ENCODE results near the gene CDKN2AIP.

CDKN2AIP gene

GRCh38 chr4:183444214-183445096 is at the start of gene CDKN2AIP:
Gene CDKN2AIP, plus strand, starts transcription at chr4:183444636. Its CDS starts 162 bp downstream, at chr4:183444798.
- DNase-seq = peak; percentile 72 to 82

- DNase-seq = no peak
Observed at GRCh38 chr4:183395395-183395794, 49.0 kb upstream of the CDKN2AIP start.

DNA sequence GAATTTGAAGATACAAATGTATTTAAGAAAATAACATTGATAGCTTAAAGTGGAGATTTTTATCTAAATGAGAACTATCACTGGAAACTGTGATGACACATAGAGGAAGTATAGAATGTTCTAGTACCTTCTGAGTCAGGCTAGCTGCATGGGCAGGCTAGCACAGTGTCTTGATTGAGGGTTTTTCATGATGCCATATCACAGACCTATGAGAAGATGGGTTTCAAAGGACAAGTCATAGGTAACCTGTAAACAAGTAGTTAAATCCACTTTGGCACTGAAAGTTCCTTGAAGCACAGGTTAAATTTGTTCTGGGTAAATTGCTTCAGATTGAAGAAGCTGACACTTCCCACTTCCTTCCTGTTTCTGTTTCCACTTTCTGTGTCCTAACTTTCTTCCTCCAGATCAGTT is 48.2 kb upstream of the CDKN2AIP start:
- no peak for DNase-seq

DNA sequence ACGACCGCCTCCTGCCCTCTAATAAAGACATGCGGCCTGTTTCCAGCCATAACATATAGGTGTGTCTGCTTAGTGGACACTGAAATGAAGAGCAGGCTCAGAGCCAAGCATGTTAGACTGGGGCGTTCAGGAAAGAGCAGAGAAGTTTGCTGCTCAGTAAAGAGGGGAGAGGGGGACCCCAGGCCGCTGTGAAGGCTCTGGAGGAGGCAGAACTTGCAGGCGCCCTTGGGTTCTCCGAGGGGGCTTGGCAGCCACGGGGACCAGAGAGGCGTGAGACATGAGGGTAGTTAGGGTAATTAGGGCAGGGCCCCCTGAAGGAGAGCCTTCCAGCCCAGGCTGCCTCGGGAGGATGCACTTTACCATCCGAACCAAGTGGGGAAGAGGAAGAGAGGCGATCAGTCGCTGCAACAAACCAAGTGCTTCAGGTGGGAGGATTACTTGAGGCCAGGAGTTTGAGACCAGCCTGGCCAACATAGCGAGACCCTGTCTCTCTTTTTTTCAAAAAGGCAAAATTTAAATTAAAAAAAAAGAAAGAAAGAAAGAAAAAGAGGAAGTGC is 46.6 kb upstream of the CDKN2AIP start:
- DNase-seq = no peak

- DNase-seq = peak; percentile 5 to 34
Observed at GRCh38 chr4:183398298-183399125, 45.9 kb upstream of the CDKN2AIP start.

DNA sequence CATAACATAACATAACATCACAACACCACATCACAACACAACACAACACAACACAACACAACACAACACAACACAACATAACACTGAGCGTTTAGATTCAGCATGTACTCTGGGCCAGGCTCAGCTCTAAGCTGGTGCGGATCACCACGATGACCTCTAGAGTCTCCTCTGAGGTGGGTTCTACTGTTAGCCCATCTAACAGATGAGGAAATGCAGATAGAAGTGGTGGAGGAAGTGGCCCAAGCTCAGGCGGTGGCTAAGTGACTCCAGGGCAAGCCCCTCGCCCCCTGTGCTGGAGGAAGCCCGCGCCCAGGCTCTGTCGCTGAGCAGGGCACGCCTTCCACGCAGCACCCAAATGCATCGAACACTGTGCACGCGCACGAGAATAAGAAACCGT is 45.3 kb upstream of the CDKN2AIP start:
- no peak for DNase-seq

DNA sequence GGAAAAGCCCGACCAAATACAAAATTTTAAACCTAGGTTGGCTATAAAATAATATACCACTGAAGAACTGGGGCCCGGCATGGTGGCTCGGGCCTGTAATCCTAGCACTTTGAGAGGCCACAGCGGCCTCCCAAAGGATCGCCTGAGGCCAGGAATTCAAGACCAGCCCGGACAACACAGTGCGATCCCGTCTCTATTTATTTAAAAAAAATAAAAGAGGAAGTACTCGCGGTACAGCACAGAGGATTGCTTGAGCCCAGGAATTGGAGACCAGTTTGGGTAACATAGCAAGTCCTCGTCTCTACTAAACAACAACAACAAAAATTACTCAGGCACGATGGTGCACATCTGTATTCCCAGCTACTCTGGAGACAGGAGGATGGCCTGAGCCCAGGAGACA is 44.8 kb upstream of the CDKN2AIP start:
- no peak for DNase-seq

GRCh38 chr4:183400035-183400434 is 44.4 kb upstream of the CDKN2AIP start:
- DNase-seq = no peak

GRCh38 chr4:183401473-183401872 is 43.0 kb upstream of the CDKN2AIP start:
- DNase-seq = no peak

DNA sequence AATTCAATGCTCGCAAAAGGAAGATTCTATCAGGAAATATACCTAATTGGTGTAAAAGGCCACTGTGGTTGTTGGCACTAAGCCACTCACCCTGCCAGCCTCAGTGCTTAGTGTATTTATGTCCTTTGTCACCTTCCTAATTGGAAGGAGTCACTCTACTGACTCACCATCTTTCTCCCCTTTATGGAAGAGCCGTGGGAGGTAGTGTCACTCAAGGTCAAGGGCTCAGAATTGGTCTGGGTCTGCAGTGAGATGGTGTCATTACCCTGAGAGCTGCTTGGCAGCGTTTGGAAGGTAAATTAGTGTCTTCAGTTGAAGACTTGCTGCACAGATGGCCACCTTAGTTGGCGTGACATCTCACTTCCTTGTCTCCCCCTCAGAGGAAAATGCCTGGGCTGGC is 41.7 kb upstream of the CDKN2AIP start:
- no peak for DNase-seq

DNA sequence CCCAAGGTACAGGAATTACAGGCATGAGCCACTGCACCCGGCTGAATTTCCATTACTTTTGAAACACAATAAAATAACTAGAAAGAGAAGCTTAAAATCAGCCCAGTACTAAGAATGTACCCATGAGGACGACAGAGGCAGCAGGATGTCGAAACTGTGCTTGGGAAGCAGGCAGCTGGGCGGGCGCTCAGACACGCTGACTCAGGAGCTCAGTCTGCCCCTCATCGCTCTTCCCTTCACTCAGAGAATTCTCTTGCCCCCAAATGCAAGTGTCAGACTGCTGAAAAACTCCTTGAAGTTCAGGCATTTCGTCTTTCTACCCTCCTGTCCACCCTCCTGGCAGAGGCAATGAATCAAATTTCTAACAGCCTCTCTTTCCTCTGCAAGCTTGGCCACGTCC is 41.0 kb upstream of the CDKN2AIP start:
- DNase-seq = no peak

DNA sequence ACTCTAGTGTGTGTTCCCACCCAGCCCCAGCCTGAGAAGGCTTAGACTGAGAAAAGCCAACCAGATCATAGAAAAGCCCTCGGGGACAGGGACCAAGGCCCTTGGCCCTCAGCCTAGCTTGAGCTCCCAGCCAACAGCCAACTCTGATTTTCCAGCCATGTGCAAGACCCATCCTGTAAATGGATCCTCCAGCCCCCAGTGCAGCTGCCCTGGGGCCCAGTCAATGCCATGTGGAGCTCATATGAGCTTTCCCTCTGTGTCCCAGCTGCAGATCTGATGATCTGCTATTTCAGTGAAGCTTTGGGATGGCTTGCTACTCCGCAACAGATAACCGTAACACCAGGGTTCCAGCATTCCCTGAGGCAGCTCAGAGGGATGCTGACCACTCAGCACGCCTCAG is 40.5 kb upstream of the CDKN2AIP start:
- DNase-seq = no peak

DNA sequence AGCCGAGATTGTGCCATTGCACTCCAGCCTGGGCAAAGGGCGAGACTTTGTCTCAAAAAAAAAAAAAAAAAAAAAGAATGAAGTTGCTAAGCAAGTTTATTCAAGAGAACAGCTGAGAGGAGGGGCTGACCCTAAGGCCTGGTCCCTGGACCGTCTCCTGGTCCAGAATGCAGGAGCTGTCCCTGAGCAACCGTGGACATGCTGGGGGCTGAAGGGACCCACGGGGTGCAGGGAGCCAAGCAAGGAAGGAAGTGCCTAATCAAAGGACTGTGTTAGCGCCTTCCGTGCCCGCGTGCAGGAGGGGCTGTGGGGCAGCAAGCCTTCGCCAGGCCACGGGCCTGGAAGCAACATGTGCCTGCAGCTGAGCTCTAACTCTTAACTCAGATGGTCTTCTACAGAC is 39.1 kb upstream of the CDKN2AIP start:
- no peak for DNase-seq

GRCh38 chr4:183407128-183407585 is 37.3 kb upstream of the CDKN2AIP start:
- peak; percentile 33 to 63 for DNase-seq

GRCh38 chr4:183407635-183408464 is 36.6 kb upstream of the CDKN2AIP start:
- DNase-seq = no peak

GRCh38 chr4:183408796-183409195 is 35.6 kb upstream of the CDKN2AIP start:
- no peak for DNase-seq

DNA sequence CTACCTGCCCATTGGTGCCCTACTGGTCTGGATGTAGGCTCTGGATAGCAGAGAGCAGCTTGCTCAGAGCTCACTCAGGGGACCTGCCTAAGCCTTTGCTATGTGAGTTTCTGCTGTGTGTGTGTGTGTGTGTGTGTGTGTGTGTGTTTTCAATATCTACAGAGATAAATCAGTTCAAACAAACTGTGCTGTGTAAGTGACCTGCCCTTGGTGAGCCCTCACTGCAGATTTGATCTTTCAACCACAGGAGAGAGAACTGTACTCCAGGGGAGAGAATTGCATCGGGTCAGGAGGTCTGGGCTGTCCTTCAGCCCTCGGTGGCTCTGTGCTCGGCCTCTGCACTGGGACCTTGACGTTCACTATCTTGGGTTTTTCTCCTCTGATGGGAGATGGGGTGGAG is 35.0 kb upstream of the CDKN2AIP start:
- no peak for DNase-seq

DNA sequence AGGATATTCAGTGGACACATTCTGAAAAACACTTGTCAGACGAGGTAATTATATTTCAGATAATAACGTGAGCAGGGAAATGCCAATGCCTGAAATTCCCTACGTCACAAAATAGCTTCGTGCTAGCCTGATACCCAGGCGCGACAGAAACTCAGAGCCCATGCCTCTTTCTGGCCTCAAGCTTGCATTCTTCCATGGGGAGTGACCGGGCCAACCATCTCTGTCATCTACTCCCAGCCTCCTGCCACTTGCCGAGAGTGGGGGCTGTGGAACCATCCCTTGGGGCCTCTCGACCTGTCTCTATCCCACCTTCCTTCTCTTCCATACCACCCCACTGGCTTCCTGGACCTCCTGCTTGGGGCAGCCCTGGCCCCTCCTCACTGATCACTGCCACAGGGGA is 34.5 kb upstream of the CDKN2AIP start:
- DNase-seq = no peak

DNA sequence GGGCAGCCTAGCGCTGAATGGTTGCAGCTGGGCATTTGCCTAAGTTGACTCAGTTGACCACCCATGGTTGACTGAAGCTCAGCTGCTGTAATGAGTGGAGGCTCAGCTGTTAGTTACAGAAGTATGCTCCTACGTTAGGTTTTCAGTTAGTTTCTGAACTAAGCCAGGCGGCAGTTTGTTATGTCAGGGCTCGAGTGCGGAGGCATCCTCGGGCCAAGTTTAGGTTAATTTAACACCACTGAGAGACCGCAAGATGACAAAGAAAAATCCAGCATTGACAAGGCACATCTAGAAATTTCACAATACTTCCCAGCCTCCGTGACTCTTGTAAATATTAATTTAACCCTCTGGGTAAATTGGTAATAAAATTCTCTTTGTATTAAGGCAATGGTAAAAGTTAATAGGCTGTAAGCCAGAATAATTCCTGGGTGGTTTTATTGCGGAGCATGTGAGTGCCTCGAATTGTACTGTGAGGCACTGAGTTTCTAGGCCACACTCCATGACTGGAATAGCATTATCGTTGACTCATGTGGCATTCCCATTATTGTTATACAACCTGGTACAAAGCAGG is 33.1 kb upstream of the CDKN2AIP start:
- DNase-seq = no peak

DNA sequence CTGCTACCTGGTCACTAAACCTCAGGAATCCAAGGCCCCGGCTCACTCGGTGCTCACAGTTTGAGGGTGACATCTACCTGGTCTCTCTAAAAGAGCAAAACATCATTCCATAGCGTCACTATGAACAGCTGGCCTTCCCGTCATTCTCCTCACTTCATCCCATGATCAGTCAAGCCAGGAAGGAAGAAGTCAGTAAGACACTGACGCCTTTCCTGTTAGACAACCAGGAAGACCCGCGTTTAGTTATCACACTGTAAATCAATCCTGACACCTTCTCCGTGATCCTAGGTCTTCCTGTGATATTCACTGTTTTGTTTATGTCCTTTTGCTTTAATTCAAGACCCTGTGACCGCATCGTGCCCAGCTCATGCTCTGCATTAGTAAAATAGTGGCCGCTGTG is 31.6 kb upstream of the CDKN2AIP start:
- DNase-seq = no peak

GRCh38 chr4:183413234-183414200 is 30.9 kb upstream of the CDKN2AIP start:
- no peak for DNase-seq
